HG02571 (cell line): ENCODE results near the gene ELF1.
"Not testable (repeated sequence)": the region's sequence is repeated elsewhere in the genome, so short reads cannot be mapped to it uniquely, and the experiment has no call there.

Source experiments
- ATAC-seq: cut with Tn5 transposase; IDR thresholded peaks from one replicate; pipeline ENCODE4 v1.9.1; 2021; ENCODE audit warnings: mild to moderate bottlenecking, moderate library complexity; ENCODE audit not compliant: unreplicated experiment

Gene ELF1

GRCh38 chr13:40983725-40984667 lies 35.1 kb downstream of the ELF1 start:
- ATAC-seq, result no peak

GRCh38 chr13:40983259-40983658 lies 35.9 kb downstream of the ELF1 start:
- no peak for ATAC-seq

- peak; percentile 46 for ATAC-seq
Measured at GRCh38 chr13:40982772-40983171, 36.3 kb downstream of the ELF1 start.

GRCh38 chr13:40981949-40982348 lies 37.2 kb downstream of the ELF1 start:
- no peak for ATAC-seq

GRCh38 chr13:40981361-40981760 lies 37.8 kb downstream of the ELF1 start:
- ATAC-seq, result no peak

GRCh38 chr13:40980461-40980860 lies 38.7 kb downstream of the ELF1 start:
- ATAC-seq, result no peak

- ATAC-seq, result no peak
Measured at GRCh38 chr13:40979232-40979631, 39.9 kb downstream of the ELF1 start.

- ATAC-seq, result not testable (repeated sequence)
Measured at GRCh38 chr13:40978109-40978508, 41.0 kb downstream of the ELF1 start.

GRCh38 chr13:40975441-40975840 lies 43.7 kb downstream of the ELF1 start:
- ATAC-seq, result no peak

GRCh38 chr13:40974460-40975407 lies 44.4 kb downstream of the ELF1 start:
- peak; percentile 76 for ATAC-seq

GRCh38 chr13:40973409-40973808 lies 45.7 kb downstream of the ELF1 start:
- ATAC-seq, result no peak

- ATAC-seq, result no peak
Measured at GRCh38 chr13:40971321-40971720, 47.8 kb downstream of the ELF1 start.

GRCh38 chr13:40970803-40971202 lies 48.3 kb downstream of the ELF1 start:
- no peak for ATAC-seq

GRCh38 chr13:40969169-40969901 lies 49.8 kb downstream of the ELF1 start:
- no peak for ATAC-seq

GRCh38 chr13:40968416-40969000 lies 50.6 kb downstream of the ELF1 start:
- ATAC-seq, result no peak

- no peak for ATAC-seq
Measured at GRCh38 chr13:40966298-40966697, 52.8 kb downstream of the ELF1 start.

GRCh38 chr13:40963927-40964326 lies 55.2 kb downstream of the ELF1 start:
- no peak for ATAC-seq

- no peak for ATAC-seq
Measured at GRCh38 chr13:40961826-40962225, 57.3 kb downstream of the ELF1 start.

GRCh38 chr13:40961214-40961613 lies 57.9 kb downstream of the ELF1 start:
- ATAC-seq, result no peak

GRCh38 chr13:40960716-40961115 lies 58.4 kb downstream of the ELF1 start:
- ATAC-seq, result no peak
